Pancreas (tissue), 10 donors: ENCODE data around the gene VAMP5. TPM values are rescaled to one million over a fixed set of nuclear protein-coding genes. Genes with fewer than 3 reads are reported as not detected.
A peak's percentile ranks its signal among the peaks of the same experiment; 100 is the strongest.

Experiments
- ATAC-seq, 4 donors: fragments of 200-7000 bp; cut with Tn5 transposase; one replicate each; pipeline versions ENCODE4 v1.8.0 to v1.9.1; 2020; ENCODE audit warnings: mild to moderate bottlenecking in 4 of 4, moderate library complexity in 4 of 4
- DNase-seq, 6 donors: peaks; one replicate each; pipeline ENCODE4 v3.0.0-alpha.2; 2020
- FAIRE-seq: peaks from 2 replicates; lab custom pipeline; 2012; peaks lifted over from hg19 to GRCh38; lab: Jason Lieb, UNC
- H3K27ac ChIP-seq, 4 donors: fragments of 200-600 bp; sonication (generic); 1 replicate in 3 of 4; 2 replicates in 1 of 4; pipeline versions ENCODE4 v1.5.0 to v1.8.0; 2020
- H3K27me3 ChIP-seq, 4 donors: fragments of 200-600 bp; one replicate each; pipeline ENCODE4 v1.8.0; 2021
- H3K36me3 ChIP-seq, 3 donors: fragments of 200-600 bp; sonication (generic) in 1 of 3; one replicate each; pipeline versions ENCODE4 v1.5.0 to v1.8.0; 2020 to 2021
- H3K4me1 ChIP-seq, 3 donors: fragments of 200-600 bp; one replicate each; pipeline ENCODE4 v1.8.0; 2021
- H3K4me3 ChIP-seq, 4 donors: fragments of 200-600 bp; sonication (generic) in 2 of 4; one replicate each; pipeline versions ENCODE4 v1.5.0 to v1.8.0; 2020 to 2021
- H3K9me3 ChIP-seq, 4 donors: fragments of 200-600 bp; one replicate each; pipeline ENCODE4 v1.8.0; 2021
- CTCF ChIP-seq, 4 donors: fragments of 200-600 bp; sonication (generic) in 3 of 4; IDR thresholded peaks; one replicate each; pipeline versions ENCODE4 v1.5.0 to v1.8.0; 2021; ENCODE audit warnings: antibody characterized with exemption in 4 of 4
- WGBS, 2 donors: extraction: QIAGEN DNeasy Blood & Tissue Kit; methylation state at CpG; one replicate each; pipeline ENCODE4 v1.1.7; 2013; 5-methylcytosine and 5-hydroxymethylcytosine counted together
- intact Hi-C, 3 donors: fragments of 100-400 bp; cut with DNase I; formaldehyde crosslinking; loops; one replicate each; pipeline versions ENCODE4 v1.11.1 to v1.14.2; 2022
- polyA plus RNA-seq, 2 donors: library from polyadenylated mRNA; stranded (reverse); fragments of 200-250 nt; gene quantifications; one replicate each; pipeline ENCODE4 v1.2.3, GENCODE V29; 2013
- total RNA-seq, 6 donors: library from RNA; stranded (reverse); fragmentation: NEBNext Ultra II Directional in 4 of 6; extraction: Animal tissue kit (Norgen Biotek cat#: 25700) in 4 of 6; gene quantifications; one replicate each; pipeline versions ENCODE4 v1.2.1 to v1.2.4, GENCODE V29; 2021 to 2023
- donor health status: healthy with polysubstance abuse.
- donor health status: DM: no; HTN: no; CAD: no; lungs with moderate emphysema.
- donor health status: DM: no; HTN: no; CAD: no.
- donor health status: control.
- donor health status: control.
- donor health status: Bipolar disorder and iron deficiency.
- donor health status: DM: yes; HTN: yes; CAD: no.
- donor health status: DM: no; HTN: no; CAD: no.
- donor health status: DM: no; HTN: no; CAD: no.
- donor health status: DM: yes; HTN: yes; CAD: no.

VAMP5 gene
- total and polyA plus RNA-seq, 8 donors = 8.3 to 29.5 (median 13.0) TPM

- intact Hi-C loops = no loop called here
- Histone ChIP-seq H3K27me3 (no peaks in the 10 kb centered on the region), H3K4me3 (no peak overlapping the region), H3K9me3 (no peaks in the 10 kb centered on the region), H3K27ac (no peak overlapping the region), H3K4me1 (peaks cover 26 to 52% (median 30%) of the 10 kb centered on the region in 3 donors), H3K36me3 (no peaks in the 10 kb centered on the region)
- no peak for TF ChIP-seq CTCF (IDR thresholded peaks at IDR 0.05)
- no peak for FAIRE-seq
- DNase-seq = no peak
- no peak for ATAC-seq
- WGBS, 2 donors = 75 to 100% methylated on average over 4 of the region's 4 CpGs
These were observed 4.0 kb downstream of the VAMP5 start for GRCh38 chr2:85588236-85588635.

GRCh38 chr2:85588645-85589044 lies 4.4 kb downstream of the VAMP5 start:
- 87 to 90% methylated on average over 4 of the region's 4 CpGs for WGBS, 2 donors
- no peak overlapping the region for H3K27ac ChIP-seq
- no peak for FAIRE-seq

GRCh38 chr2:85589181-85589580 lies 5.0 kb downstream of the VAMP5 start:
- no peak for FAIRE-seq
- no peak for TF ChIP-seq CTCF (IDR thresholded peaks at IDR 0.05)

More at GRCh38 chr2:85588645-85589044, 4.4 kb downstream of the VAMP5 start:
- Histone ChIP-seq H3K36me3 (no peaks in the 10 kb centered on the region), H3K9me3 (no peaks in the 10 kb centered on the region), H3K27me3 (no peaks in the 10 kb centered on the region), H3K4me3 (no peak overlapping the region), H3K4me1 (peaks cover 28 to 55% (median 30%) of the 10 kb centered on the region in 3 donors)
- no peak for TF ChIP-seq CTCF (IDR thresholded peaks at IDR 0.05)
- DNase-seq = no peak
- no peak for ATAC-seq
- intact Hi-C loops = no loop called here

GRCh38 chr2:85589982-85590791 lies 6.0 kb downstream of the VAMP5 start:
- FAIRE-seq (no peak), DNase-seq (peak in 1 of 6 donors; percentile 9), ATAC-seq (peak in 3 of 4 donors; percentile 11 to 23 (median 14))
- H3K27me3 ChIP-seq = no peaks in the 10 kb centered on the region
- WGBS, 2 donors = 43 to 48% methylated on average over 7 of the region's 7 CpGs
- no peaks in the 10 kb centered on the region for H3K36me3 ChIP-seq
- no peak for TF ChIP-seq CTCF (IDR thresholded peaks at IDR 0.05)
- peak overlapping the region in 2 of 4 donors; percentile 46 to 50 for H3K27ac ChIP-seq
- peaks cover 17 to 47% (median 31%) of the 10 kb centered on the region in 3 donors for H3K4me1 ChIP-seq
- no peaks in the 10 kb centered on the region for H3K9me3 ChIP-seq
- intact Hi-C loops = no loop called here
- no peak overlapping the region for H3K4me3 ChIP-seq

More at GRCh38 chr2:85589181-85589580, 5.0 kb downstream of the VAMP5 start:
- Histone ChIP-seq H3K36me3 (no peaks in the 10 kb centered on the region), H3K4me1 (peaks cover 24 to 55% (median 30%) of the 10 kb centered on the region in 3 donors), H3K27me3 (no peaks in the 10 kb centered on the region), H3K9me3 (no peaks in the 10 kb centered on the region), H3K27ac (peak overlapping the region in 2 of 4 donors; percentile 46 to 50), H3K4me3 (no peak overlapping the region)
- peak in 1 of 6 donors; percentile 13 for DNase-seq
- intact Hi-C loops = no loop called here
- 93 to 94% methylated on average over 4 of the region's 4 CpGs for WGBS, 2 donors
- ATAC-seq = no peak

GRCh38 chr2:85590950-85591349 lies 6.7 kb downstream of the VAMP5 start:
- no peak for FAIRE-seq
- peak in 1 of 6 donors; percentile 11 for DNase-seq
- no peak for ATAC-seq
- peak overlapping the region in 2 of 4 donors; percentile 46 to 50 for H3K27ac ChIP-seq
- 71 to 80% methylated on average over 2 of the region's 2 CpGs for WGBS, 2 donors
- TF ChIP-seq CTCF (IDR thresholded peaks at IDR 0.05) = no peak
- no peak overlapping the region for H3K4me3 ChIP-seq
- intact Hi-C loops = no loop called here
- no peaks in the 10 kb centered on the region for H3K27me3 ChIP-seq
- no peaks in the 10 kb centered on the region for H3K9me3 ChIP-seq
- no peaks in the 10 kb centered on the region for H3K36me3 ChIP-seq
- peaks cover 17 to 39% (median 23%) of the 10 kb centered on the region in 3 donors for H3K4me1 ChIP-seq
